HL-60 (cell line): ENCODE measurements around the gene ACAD9.

Experiments
- CTCF ChIP-seq: IDR thresholded peaks from one replicate; pipeline ENCODE4 v1.5.1; 2011; ENCODE audit warnings: low read length, control low read depth, inconsistent platforms; ENCODE audit not compliant: insufficient read depth
- POLR2AphosphoS5 ChIP-seq: IDR thresholded peaks from 2 replicates; pipeline ENCODE4 v1.6.1; 2012; ENCODE audit warnings: low read depth
- SPI1 ChIP-seq: IDR thresholded peaks from 2 replicates; pipeline ENCODE4 v1.6.1; 2012; ENCODE audit warnings: low read depth, mild to moderate bottlenecking, borderline replicate concordance
- TF ChIP-seq, protein P1 (sequence below): IDR thresholded peaks from 2 replicates; pipeline ENCODE4 v1.6.1; 2012; ENCODE audit warnings: low read depth; ENCODE audit not compliant: insufficient replicate concordance

DNA sequence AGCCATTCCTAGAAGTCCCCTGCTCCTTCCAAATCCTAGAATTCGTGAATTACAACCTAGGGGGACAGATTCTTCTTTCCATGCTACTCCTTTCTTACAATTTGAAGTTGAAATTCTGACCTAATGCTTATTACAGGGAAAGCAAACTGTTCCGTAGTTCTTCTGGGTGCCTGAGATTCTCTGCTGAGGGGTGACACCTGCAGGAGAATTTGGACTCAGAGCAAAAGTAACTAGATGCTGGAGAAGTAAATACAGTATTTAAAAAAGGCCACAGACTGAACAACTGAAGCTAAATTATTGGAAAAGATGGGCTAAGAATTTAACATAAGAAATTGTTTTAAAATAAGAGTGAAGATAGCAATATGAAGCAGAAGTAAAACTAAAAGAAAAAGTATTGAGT is 37.9 kb downstream of the ACAD9 start:
- TF ChIP-seq CTCF, result no peak
- TF ChIP-seq POLR2AphosphoS5, result no peak
- no peak for TF ChIP-seq SPI1
- TF ChIP-seq, protein P1, sequence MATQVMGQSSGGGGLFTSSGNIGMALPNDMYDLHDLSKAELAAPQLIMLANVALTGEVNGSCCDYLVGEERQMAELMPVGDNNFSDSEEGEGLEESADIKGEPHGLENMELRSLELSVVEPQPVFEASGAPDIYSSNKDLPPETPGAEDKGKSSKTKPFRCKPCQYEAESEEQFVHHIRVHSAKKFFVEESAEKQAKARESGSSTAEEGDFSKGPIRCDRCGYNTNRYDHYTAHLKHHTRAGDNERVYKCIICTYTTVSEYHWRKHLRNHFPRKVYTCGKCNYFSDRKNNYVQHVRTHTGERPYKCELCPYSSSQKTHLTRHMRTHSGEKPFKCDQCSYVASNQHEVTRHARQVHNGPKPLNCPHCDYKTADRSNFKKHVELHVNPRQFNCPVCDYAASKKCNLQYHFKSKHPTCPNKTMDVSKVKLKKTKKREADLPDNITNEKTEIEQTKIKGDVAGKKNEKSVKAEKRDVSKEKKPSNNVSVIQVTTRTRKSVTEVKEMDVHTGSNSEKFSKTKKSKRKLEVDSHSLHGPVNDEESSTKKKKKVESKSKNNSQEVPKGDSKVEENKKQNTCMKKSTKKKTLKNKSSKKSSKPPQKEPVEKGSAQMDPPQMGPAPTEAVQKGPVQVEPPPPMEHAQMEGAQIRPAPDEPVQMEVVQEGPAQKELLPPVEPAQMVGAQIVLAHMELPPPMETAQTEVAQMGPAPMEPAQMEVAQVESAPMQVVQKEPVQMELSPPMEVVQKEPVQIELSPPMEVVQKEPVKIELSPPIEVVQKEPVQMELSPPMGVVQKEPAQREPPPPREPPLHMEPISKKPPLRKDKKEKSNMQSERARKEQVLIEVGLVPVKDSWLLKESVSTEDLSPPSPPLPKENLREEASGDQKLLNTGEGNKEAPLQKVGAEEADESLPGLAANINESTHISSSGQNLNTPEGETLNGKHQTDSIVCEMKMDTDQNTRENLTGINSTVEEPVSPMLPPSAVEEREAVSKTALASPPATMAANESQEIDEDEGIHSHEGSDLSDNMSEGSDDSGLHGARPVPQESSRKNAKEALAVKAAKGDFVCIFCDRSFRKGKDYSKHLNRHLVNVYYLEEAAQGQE, result no peak
